Sciatic nerve (tissue), 2 donors: ENCODE measurements around the gene RAX. TPM values are rescaled to one million over a fixed set of nuclear protein-coding genes. Genes with fewer than 3 reads are reported as not detected.

Experiments
- ATAC-seq: fragments of 200-7000 bp; cut with Tn5 transposase; one replicate; pipeline ENCODE4 v1.9.1; 2020; ENCODE audit warnings: mild to moderate bottlenecking, moderate library complexity
- DNase-seq: peaks from one replicate; pipeline ENCODE4 v3.0.0-alpha.2; 2020; ENCODE audit warnings: low spot score
- intact Hi-C: fragments of 100-400 bp; cut with DNase I; formaldehyde crosslinking; loops from one replicate; pipeline ENCODE4 v1.14.2; 2022
- total RNA-seq: library from RNA; stranded (reverse); fragmentation: NEBNext Ultra II Directional; extraction: Animal tissue kit (Norgen Biotek cat#: 25700); gene quantifications from one replicate; pipeline ENCODE4 v1.2.1, GENCODE V29; 2021
- donor health status: DM: no; HTN: no; CAD: no.
- donor health status: DM: no; HTN: no; CAD: no.

RAX gene
- total RNA-seq, 1 donor from 2014 or later = not detected

- no peak for DNase-seq
- ATAC-seq = no peak
- intact Hi-C loops = no loop called here
Measured at GRCh38 chr18:59219672-59220163, 53.5 kb downstream of the RAX start, which contains the start of gene GRP. TSS of gene GRP (plus strand) at chr18:59220158. CDS start at chr18:59220266, 108 bp downstream.

GRCh38 chr18:59218018-59218417 lies 55.2 kb downstream of the RAX start:
- intact Hi-C loops = no loop called here
- ATAC-seq = no peak
- DNase-seq = no peak

Other genes with a start within 250 kb of the RAX start
- gene SEC11C, start 133.6 kb downstream of the RAX start, total RNA-seq = 41.1 TPM
- not detected for gene GRP, start 53.3 kb downstream of the RAX start, total RNA-seq
- not detected for gene CPLX4, start 45.2 kb upstream of the RAX start, total RNA-seq
- gene LMAN1, start 85.8 kb upstream of the RAX start, total RNA-seq = 64.1 TPM